ENCODE measurements around the gene SRP68.

DNA sequence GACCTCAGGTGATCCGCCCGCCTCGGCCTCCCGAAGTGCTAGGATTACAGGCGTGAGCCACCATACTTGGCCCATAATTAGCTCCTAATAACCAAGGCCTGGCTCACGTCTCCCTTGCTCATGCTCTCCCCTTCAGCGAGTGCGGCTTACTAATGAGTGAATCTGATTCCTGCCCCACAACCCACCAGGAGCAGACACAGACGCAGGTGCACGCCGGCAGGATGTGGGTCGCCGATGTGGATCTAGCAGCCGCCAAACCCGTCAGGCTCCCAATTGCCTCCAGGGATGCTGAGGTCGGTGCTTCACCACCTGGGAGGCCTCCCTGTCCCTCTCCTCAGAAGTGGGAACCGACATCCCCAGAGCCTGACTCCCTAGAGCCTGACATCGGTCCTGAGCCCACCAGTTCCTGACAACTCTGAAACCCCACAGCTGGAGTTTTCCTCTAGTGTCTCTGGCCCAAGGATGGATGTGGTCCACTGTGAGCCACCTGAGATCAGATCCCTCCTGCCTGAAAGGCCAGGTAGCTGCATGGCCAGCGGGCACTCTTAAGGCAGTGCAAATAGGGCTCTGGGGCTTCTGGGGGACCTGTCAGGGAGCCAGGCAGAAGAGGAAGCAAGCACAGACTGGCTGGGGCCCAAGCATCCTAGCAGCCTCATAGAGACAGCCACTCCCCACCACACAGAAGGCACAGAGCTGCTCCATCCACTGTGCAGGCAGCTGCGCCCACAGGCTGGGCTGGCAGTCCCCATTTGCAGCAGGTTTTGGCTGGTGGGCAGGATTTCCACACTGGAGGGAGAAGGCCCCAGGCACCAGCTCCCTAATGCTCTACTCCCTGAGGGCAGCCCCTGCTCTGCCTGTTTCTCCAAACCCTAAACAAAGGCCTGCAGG, 20.5 kb upstream of the SRP68 start:
- TF ChIP-seq, protein P1, sequence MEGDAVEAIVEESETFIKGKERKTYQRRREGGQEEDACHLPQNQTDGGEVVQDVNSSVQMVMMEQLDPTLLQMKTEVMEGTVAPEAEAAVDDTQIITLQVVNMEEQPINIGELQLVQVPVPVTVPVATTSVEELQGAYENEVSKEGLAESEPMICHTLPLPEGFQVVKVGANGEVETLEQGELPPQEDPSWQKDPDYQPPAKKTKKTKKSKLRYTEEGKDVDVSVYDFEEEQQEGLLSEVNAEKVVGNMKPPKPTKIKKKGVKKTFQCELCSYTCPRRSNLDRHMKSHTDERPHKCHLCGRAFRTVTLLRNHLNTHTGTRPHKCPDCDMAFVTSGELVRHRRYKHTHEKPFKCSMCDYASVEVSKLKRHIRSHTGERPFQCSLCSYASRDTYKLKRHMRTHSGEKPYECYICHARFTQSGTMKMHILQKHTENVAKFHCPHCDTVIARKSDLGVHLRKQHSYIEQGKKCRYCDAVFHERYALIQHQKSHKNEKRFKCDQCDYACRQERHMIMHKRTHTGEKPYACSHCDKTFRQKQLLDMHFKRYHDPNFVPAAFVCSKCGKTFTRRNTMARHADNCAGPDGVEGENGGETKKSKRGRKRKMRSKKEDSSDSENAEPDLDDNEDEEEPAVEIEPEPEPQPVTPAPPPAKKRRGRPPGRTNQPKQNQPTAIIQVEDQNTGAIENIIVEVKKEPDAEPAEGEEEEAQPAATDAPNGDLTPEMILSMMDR (IDR thresholded peaks at IDR 0.05; ENCODE audit: insufficient read depth, low read length): no peak
- TF ChIP-seq SPI1 (IDR thresholded peaks at IDR 0.05; ENCODE audit: borderline replicate concordance, low read depth): no peak
